CD4-positive, alpha-beta T cell treated with Interleukin-10 for 1 hour (primary cell): ENCODE measurements around the gene CEP70.
"Not testable (repeated sequence)": the region's sequence is repeated elsewhere in the genome, so short reads cannot be mapped to it uniquely, and the experiment has no call there.

Experiments used
- DNase-seq: peaks from one replicate; pipeline ENCODE4 v3.0.0-alpha.2; 2020

CEP70 gene

DNA sequence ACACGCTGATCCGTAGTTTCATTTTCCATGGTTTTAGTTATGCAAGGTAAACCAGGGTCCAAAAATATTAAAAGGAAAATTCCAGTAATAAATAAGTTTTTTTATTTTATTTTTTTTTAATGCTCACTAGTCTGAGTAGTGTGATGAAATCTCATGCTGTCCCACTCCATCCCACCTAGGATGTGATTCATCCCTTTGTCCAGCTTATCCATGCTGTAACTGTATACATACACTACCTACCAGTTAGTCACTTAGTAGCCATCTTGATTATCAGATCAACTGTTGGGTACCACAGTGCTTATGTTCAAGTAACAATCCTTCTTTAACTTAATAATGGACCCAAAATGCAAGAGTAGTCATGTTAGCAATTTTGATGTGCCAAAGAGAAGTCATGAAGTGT, 84.5 kb downstream of the CEP70 start:
- DNase-seq, result no peak

GRCh38 chr3:138507524-138507923, 86.5 kb downstream of the CEP70 start:
- DNase-seq, result no peak

DNA sequence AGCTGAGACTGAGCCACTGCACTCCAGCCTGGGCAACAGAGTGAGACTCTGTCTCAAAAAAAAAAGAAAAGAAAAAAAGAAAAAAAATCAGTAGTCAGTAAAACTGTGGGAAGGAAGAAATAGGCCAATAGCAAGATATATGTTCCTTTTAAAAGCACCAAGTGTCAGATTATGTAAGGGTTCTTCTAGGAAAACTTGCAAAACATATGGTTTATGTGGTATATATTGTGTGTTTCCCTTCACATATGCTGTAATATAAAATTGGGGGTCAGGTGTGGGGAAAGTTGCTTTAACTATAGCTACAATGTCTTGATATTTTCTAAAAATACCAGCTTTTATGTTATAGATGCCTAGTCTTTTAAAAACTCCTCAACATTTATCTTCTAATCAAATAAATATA, 95.1 kb downstream of the CEP70 start:
- no peak for DNase-seq

DNA sequence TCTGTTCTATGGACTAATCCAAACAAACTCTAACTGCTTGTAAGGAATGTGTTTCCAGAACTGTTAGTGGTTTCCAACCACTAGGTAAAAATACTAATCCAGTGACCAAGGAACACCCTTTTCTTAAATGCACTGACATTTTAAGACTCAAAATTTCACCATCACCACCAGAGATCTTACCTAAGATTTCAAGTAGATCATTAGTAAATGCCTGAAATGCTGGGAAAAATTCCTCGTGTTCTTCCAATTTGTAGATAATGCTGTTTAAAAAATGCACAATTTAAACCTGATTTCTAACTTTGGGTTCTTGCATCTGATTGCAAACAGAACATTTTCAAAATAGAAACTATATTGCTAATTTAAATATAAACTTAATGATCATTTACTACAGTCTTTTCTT, 96.2 kb downstream of the CEP70 start:
- no peak for DNase-seq

GRCh38 chr3:138497021-138497420, 97.0 kb downstream of the CEP70 start:
- DNase-seq, result no peak

GRCh38 chr3:138496436-138496835, 97.6 kb downstream of the CEP70 start:
- no peak for DNase-seq

DNA sequence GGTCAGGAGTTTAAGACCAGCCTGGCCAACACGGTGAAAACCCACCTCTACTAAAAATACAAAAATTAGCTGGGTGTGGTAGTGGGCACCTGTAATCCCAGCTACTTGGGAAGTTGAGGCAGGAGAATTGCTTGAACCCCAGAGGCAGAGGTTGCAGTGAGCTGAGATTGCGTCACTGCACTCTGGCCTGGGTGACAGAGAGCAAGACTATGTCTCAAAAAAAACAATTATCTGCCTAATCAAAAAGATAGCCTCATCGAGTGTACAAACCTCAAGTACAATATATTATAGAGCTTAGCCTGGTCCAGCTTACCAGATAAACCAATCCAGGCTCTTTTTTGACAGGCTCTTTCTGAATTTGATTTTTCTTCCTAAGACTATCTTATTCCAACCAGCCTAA, 98.4 kb downstream of the CEP70 start:
- not testable (repeated sequence) for DNase-seq

DNA sequence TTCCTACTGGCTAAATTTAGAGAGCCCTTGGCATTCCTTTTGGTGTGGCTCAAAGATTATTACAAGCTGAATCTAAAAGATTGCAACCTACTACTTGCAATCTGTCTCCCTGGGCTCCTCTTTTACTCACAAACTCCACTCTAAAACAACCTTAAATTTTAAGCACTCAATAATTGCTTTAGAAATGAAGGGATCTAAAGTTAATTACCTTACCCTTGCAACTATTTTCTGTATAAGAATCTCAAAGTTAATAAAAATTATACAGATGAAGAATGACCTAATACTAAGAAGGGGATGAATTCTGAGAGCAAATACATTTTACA, 99.5 kb downstream of the CEP70 start:
- DNase-seq, result no peak

GRCh38 chr3:138493804-138494606, 100.1 kb downstream of the CEP70 start:
- no peak for DNase-seq

DNA sequence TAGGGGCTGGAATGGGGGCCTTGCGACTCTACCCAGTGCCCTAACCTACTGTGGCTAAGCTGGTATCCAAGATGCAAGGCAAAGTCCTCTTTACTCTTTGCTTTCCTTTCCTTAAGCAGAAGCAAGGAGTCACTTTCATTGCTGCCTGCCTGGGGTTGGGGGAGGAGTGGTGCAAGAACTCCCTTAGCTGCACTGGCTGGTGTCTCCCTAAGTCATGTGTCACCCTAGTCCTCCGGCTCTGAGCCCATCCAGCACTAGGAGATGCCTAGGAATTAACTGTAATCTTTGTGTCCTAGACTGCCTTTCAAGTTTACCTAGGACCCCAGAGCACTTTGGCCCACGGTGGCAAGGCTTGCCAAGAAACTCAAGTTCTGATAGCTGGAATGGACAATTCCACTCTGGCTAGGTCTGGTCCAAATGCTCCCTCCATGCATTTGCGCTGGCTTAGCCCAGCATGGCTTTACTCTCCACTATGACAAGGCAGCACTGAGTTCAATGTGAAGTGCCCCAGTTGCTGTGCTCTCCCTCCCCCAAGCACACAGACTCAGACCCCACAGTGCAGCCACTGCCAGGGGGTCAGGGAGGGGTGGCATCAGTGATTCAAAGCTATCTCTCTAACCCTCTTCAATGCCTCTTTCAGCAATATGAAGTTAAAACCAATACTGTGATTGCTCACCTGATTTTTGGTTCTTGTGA, 100.9 kb downstream of the CEP70 start:
- DNase-seq, result no peak

DNA sequence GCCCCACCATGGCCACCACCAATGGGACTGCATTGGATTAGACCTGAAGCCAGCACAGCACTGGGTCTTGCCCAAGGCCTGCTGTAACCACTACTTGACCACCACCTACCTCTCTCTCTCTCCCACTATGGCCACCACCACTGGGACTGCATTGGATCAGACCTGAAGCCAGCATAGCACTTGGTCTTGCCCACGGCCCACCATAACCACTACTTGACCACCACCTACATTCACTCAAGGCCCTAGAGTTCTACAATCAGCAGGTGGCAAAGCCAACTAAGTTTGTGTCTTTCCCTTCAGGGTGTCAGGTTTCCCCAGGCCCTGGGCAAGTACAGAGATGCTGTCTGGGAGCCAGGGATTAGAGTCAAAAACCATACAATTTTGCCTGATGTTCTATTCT, 102.1 kb downstream of the CEP70 start:
- DNase-seq, result no peak

DNA sequence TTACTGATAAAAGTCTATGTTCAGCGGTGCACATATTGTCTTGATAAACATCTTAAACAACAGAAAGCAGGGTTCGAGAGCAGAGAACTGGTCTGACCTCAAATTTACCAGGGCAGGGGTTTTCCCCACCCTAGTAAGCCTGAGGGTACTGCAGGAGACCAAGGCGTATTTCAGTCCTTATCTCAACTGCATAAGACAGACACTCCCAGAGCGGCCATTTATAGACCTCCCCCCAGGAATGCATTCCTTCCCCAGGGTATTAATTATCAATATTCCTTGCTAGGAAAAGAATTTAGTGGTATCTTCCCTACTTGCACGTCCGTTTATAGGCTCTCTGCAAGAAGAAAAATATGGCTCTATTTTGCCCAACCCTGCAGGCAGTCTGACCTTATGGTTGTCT, 107.5 kb downstream of the CEP70 start:
- DNase-seq, result not testable (repeated sequence)

DNA sequence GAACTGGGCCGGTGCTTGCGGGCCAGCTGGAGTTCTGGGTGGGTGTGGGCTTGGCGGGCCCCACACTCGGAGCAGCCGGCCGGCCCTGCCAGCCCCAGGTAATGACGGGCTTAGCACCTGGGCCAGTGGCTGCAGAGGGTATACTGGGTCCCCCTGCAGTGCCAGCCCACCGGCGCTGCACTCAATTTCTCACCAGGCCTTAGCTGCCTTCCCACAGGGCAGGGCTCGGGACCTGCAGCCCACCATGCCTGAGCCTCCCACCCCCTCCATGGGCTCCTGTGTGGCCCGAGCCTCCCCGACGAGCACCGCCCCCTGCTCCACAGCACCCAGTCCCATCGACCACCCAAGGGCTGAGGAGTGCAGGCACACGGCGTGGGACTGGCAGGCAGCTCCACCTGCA, 109.4 kb downstream of the CEP70 start:
- not testable (repeated sequence) for DNase-seq

- DNase-seq, result peak; percentile 41
These were observed 114.6 kb downstream of the CEP70 start for GRCh38 chr3:138479438-138479863.

- no peak for DNase-seq
These were observed 116.3 kb downstream of the CEP70 start for GRCh38 chr3:138477801-138478200.

DNA sequence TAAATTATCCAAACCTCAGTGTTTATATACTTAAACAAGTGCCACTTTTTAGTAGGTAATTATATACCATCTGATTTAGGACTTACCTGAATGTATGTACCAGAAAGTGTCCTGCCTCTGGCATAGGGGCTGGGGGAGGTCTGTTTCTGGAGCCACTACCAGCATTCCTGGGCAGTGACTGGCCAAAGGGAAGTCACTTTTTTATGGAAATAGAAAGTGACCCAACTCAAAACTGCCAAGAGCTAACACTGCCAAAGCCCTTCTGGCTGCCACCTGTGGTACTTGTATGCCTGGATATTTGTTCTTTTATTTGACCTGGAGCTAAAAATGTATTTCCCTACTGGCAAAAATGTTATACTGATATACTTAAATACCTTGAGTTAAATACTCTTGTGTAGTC, 116.9 kb downstream of the CEP70 start:
- no peak for DNase-seq

DNA sequence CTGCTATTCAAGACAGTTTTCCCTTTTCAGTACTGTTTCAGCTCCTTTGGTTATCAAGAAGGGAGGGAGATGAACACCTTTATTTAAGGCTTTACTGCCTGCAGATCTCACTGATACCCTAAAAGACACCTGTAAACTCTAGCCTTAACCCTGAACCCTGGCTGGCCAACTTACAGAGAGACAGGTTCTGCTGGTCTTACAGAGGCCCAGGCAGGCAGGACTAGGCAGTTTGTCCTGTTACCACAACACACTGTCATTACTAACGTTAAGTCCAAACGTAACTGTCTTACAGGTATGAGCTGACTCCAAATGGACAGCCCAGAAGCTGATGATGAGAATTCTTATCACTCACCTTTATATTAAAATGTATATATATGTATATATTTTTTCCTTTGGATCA, 117.5 kb downstream of the CEP70 start:
- no peak for DNase-seq

DNA sequence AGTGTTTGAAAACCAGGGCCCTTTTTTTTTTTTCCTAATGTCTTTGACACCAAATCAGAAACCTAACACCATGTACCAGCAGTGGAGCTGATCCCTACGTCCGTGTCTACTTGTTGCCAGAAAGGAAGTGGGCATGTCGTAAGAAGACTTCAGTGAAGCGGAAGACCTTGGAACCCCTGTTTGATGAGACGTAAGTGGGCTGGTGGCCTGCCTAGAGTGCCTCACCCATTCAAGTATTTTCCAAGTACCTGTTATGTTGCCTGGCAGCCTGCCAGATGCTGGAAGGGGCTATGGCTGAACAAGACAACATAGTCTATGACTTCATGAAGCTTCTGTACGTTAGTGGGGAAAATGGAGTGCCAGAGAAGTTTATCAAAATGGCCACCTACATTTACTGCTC, 119.9 kb downstream of the CEP70 start:
- DNase-seq, result no peak

DNA sequence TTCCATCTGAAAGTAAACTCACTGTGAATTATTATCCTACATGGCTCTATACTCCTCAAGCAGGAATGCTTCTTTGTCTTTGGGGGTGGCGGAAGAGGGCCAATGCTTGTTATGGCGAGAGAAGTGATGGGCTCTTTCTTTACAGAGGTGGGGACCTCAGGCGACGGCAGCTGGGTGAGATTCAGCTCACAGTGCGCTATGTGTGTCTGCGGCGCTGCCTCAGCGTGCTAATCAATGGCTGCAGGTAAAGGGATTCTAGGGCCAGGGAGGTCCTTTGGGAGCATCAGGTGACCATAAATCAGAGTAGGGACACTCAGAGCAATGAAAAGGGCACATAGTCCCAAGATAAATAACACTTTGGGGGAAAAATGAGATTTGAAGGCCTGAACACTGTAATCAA, 120.7 kb downstream of the CEP70 start:
- no peak for DNase-seq

DNA sequence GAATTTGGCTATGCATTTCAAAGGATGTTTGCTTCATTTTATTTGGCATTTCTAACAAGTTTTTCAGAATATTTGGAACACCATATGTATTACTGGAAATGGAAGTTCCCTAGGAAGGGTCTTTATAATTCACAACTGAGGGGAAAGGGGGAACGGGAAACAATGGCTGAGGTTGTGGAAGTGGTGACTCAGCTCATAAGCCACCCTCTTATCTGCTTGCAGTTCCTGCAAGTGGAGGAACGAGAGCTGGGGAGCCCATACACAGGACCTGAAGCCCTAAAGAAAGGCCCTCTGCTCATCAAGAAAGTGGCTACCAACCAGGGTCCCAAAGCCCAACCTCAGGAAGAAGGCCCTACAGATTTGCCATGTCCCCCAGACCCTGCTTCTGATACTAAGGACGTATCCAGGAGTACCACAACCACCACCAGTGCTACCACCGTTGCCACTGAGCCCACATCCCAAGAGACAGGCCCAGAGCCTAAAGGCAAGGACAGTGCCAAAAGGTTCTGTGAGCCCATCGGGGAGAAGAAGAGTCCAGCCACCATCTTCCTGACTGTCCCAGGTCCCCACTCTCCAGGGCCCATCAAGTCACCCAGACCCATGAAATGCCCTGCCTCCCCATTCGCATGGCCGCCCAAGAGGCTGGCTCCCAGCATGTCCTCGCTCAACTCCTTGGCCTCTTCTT, 121.8 kb downstream of the CEP70 start:
- DNase-seq, result no peak

DNA sequence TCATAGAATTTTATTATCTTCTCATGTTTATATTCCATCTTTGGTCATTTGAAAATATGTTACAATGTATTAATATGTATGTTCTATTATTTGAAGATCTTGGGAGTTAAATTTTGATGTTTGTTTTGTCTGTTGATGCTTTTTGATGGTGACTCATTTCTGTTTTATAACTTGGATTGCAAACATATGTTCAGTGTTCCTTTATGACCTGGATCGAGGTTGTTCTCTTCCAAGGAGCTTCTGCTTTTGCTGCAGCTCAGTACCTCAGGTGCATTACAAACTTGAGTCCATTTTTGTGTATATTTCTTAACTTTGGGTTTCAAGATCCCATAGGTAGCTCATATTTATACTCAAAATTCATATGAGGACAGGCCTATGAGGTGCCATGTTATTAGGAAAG, 122.6 kb downstream of the CEP70 start:
- no peak for DNase-seq

DNA sequence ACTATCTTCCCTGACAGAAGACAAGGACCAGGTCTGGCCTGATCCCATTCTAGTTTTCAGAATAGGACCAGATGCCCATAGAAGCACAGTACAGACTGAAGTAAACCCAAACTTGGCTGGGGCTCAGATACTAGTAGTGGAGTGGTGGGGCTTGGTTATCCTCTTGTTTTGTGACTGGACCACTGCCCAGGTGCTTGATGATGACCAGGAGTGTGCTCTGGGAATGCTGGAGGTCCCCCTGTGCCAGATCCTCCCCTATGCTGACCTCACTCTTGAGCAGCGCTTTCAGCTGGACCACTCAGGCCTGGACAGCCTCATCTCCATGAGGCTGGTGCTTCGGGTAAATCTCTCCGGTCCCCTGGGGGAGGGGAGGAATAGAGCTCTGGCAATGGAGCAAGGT, 123.4 kb downstream of the CEP70 start:
- DNase-seq, result no peak

- no peak for DNase-seq
These were observed 124.2 kb downstream of the CEP70 start for GRCh38 chr3:138469874-138470273.

GRCh38 chr3:138468886-138469285, 125.2 kb downstream of the CEP70 start:
- no peak for DNase-seq
